Stimulated activated naive CD8-positive, alpha-beta T cell treated with anti-CD3 and anti-CD28 coated beads, Interleukin-15, amount 100 ng/mL, for 72 hours (primary cell): ENCODE measurements around the gene CA4.
A peak's percentile ranks its signal among the peaks of the same experiment; 100 is the strongest.

Source experiments
- ATAC-seq: fragments of 150-1000 bp; cut with Tn5 transposase; 2 replicates; pipeline ENCODE4 v1.10.0; 2021; ENCODE audit warnings: mild to moderate bottlenecking, moderate library complexity
- DNase-seq, 2 donors: peaks; one replicate each; pipeline ENCODE4 v3.0.0; 2021 to 2022
- H3K27ac Mint-ChIP-seq, 2 donors: one replicate each; pipeline ENCODE4 v1.8.0; 2022; ENCODE audit warnings: mild to moderate bottlenecking in 2 of 2, mixed read lengths in 2 of 2, moderate library complexity in 2 of 2
- H3K27me3 Mint-ChIP-seq: one replicate; pipeline ENCODE4 v1.8.0; 2022; ENCODE audit warnings: mixed read lengths
- H3K4me1 Mint-ChIP-seq: one replicate; pipeline ENCODE4 v1.8.0; 2022; ENCODE audit warnings: mild to moderate bottlenecking, mixed read lengths
- H3K4me3 Mint-ChIP-seq, 2 donors: one replicate each; pipeline ENCODE4 v1.8.0; 2022; ENCODE audit warnings: mild to moderate bottlenecking in 2 of 2, mixed read lengths in 2 of 2, moderate library complexity in 1 of 2
- H3K9me3 Mint-ChIP-seq, 2 donors: one replicate each; pipeline ENCODE4 v1.8.0; 2022; ENCODE audit warnings: mixed read lengths in 2 of 2

The CA4 gene

GRCh38 chr17:60141111-60142018, 8.4 kb upstream of the CA4 start:
- no peak for ATAC-seq
- H3K4me3 Mint-ChIP-seq = peak overlapping the region; percentile 38 to 53
- peaks cover 45% of the 10 kb centered on the region for H3K4me1 Mint-ChIP-seq
- H3K27ac Mint-ChIP-seq = no peak overlapping the region
- no peak for DNase-seq
- no peaks in the 10 kb centered on the region for H3K9me3 Mint-ChIP-seq
- H3K27me3 Mint-ChIP-seq = peaks cover 100% of the 10 kb centered on the region

GRCh38 chr17:60142872-60143499, 6.8 kb upstream of the CA4 start:
- H3K9me3 Mint-ChIP-seq = no peaks in the 10 kb centered on the region
- peaks cover 45% of the 10 kb centered on the region for H3K4me1 Mint-ChIP-seq
- H3K27ac Mint-ChIP-seq = no peak overlapping the region
- DNase-seq (peak; percentile 74 to 76), ATAC-seq (peak; percentile 88)
- H3K27me3 Mint-ChIP-seq = peaks cover 100% of the 10 kb centered on the region
- H3K4me3 Mint-ChIP-seq = peak overlapping the region; percentile 5 to 52

- Mint-ChIP-seq H3K4me1 (peaks cover 45% of the 10 kb centered on the region), H3K4me3 (no peak overlapping the region), H3K27me3 (peaks cover 98% of the 10 kb centered on the region), H3K9me3 (no peaks in the 10 kb centered on the region), H3K27ac (no peak overlapping the region)
- DNase-seq (no peak), ATAC-seq (no peak)
Measured at GRCh38 chr17:60145006-60145935, 4.5 kb upstream of the CA4 start.

- DNase-seq (no peak), ATAC-seq (no peak)
- H3K4me3 Mint-ChIP-seq = no peak overlapping the region
- peaks cover 49% of the 10 kb centered on the region for H3K4me1 Mint-ChIP-seq
- no peak overlapping the region for H3K27ac Mint-ChIP-seq
- H3K27me3 Mint-ChIP-seq = peaks cover 98% of the 10 kb centered on the region
- no peaks in the 10 kb centered on the region for H3K9me3 Mint-ChIP-seq
Measured at GRCh38 chr17:60146206-60146605, 3.6 kb upstream of the CA4 start.

GRCh38 chr17:60147553-60148223, 2.1 kb upstream of the CA4 start:
- Mint-ChIP-seq H3K27ac (no peak overlapping the region), H3K4me3 (no peak overlapping the region), H3K27me3 (peaks cover 98% of the 10 kb centered on the region), H3K9me3 (no peaks in the 10 kb centered on the region), H3K4me1 (peaks cover 39% of the 10 kb centered on the region)
- DNase-seq (no peak), ATAC-seq (no peak)

GRCh38 chr17:60148373-60148772, 1.4 kb upstream of the CA4 start:
- H3K9me3 Mint-ChIP-seq = no peaks in the 10 kb centered on the region
- H3K27me3 Mint-ChIP-seq = peaks cover 98% of the 10 kb centered on the region
- H3K4me1 Mint-ChIP-seq = peaks cover 32% of the 10 kb centered on the region
- DNase-seq = no peak
- H3K27ac Mint-ChIP-seq = no peak overlapping the region
- no peak for ATAC-seq
- no peak overlapping the region for H3K4me3 Mint-ChIP-seq

- peak; percentile 86 for ATAC-seq
- peak overlapping the region; percentile 60 for H3K4me3 Mint-ChIP-seq
- H3K4me1 Mint-ChIP-seq = peaks cover 26% of the 10 kb centered on the region
- peak in 1 of 2 donors; percentile 31 for DNase-seq
- peaks cover 76% of the 10 kb centered on the region for H3K27me3 Mint-ChIP-seq
- no peaks in the 10 kb centered on the region for H3K9me3 Mint-ChIP-seq
- H3K27ac Mint-ChIP-seq = no peak overlapping the region
Measured at GRCh38 chr17:60151355-60151754, 1.6 kb downstream of the CA4 start.

- ATAC-seq (no peak), DNase-seq (no peak)
- H3K4me1 Mint-ChIP-seq = peaks cover 26% of the 10 kb centered on the region
- H3K4me3 Mint-ChIP-seq = no peak overlapping the region
- peak overlapping the region in 1 of 2 donors; percentile 39 for H3K27ac Mint-ChIP-seq
- H3K9me3 Mint-ChIP-seq = no peaks in the 10 kb centered on the region
- H3K27me3 Mint-ChIP-seq = peaks cover 61% of the 10 kb centered on the region
Measured at GRCh38 chr17:60153606-60154390, 4.0 kb downstream of the CA4 start.

GRCh38 chr17:60154616-60155426, 5.0 kb downstream of the CA4 start:
- ATAC-seq (no peak), DNase-seq (no peak)
- H3K4me3 Mint-ChIP-seq = no peak overlapping the region
- H3K27me3 Mint-ChIP-seq = peaks cover 55% of the 10 kb centered on the region
- H3K4me1 Mint-ChIP-seq = peaks cover 17% of the 10 kb centered on the region
- H3K27ac Mint-ChIP-seq = no peak overlapping the region
- no peaks in the 10 kb centered on the region for H3K9me3 Mint-ChIP-seq

GRCh38 chr17:60155427-60155814, 5.6 kb downstream of the CA4 start:
- peaks cover 55% of the 10 kb centered on the region for H3K27me3 Mint-ChIP-seq
- H3K27ac Mint-ChIP-seq = no peak overlapping the region
- no peak overlapping the region for H3K4me3 Mint-ChIP-seq
- DNase-seq = no peak
- no peak for ATAC-seq
- H3K4me1 Mint-ChIP-seq = peaks cover 11% of the 10 kb centered on the region
- H3K9me3 Mint-ChIP-seq = no peaks in the 10 kb centered on the region

- no peak for DNase-seq
- Mint-ChIP-seq H3K4me1 (peaks cover 9% of the 10 kb centered on the region), H3K4me3 (no peak overlapping the region), H3K9me3 (no peaks in the 10 kb centered on the region), H3K27ac (no peak overlapping the region), H3K27me3 (peaks cover 55% of the 10 kb centered on the region)
- no peak for ATAC-seq
Measured at GRCh38 chr17:60155815-60156214, 6.0 kb downstream of the CA4 start.

GRCh38 chr17:60156746-60157145, 7.0 kb downstream of the CA4 start:
- Mint-ChIP-seq H3K27ac (no peak overlapping the region), H3K4me1 (no peaks in the 10 kb centered on the region), H3K4me3 (no peak overlapping the region), H3K9me3 (no peaks in the 10 kb centered on the region), H3K27me3 (peaks cover 55% of the 10 kb centered on the region)
- DNase-seq (no peak), ATAC-seq (no peak)

GRCh38 chr17:60157487-60158040, 7.8 kb downstream of the CA4 start:
- H3K27me3 Mint-ChIP-seq = peaks cover 55% of the 10 kb centered on the region
- DNase-seq (no peak), ATAC-seq (no peak)
- H3K4me1 Mint-ChIP-seq = no peaks in the 10 kb centered on the region
- H3K27ac Mint-ChIP-seq = no peak overlapping the region
- no peaks in the 10 kb centered on the region for H3K9me3 Mint-ChIP-seq
- no peak overlapping the region for H3K4me3 Mint-ChIP-seq
